Endodermal cell (in vitro differentiated cells): Measurements from ENCODE around the gene PROM1. TPM values are rescaled to one million over a fixed set of nuclear protein-coding genes. Genes with fewer than 3 reads are reported as not detected.

ENCODE experiments used
- DNase-seq: peaks from one replicate; pipeline ENCODE4 v3.0.0-alpha.2; 2017
- H3K27ac ChIP-seq: 2 replicates; pipeline ENCODE4 v1.5.1; 2013; ENCODE audit warnings: mild to moderate bottlenecking, low read depth, low read length, moderate library complexity
- H3K27me3 ChIP-seq: 2 replicates; pipeline ENCODE4 v1.6.1; 2013; ENCODE audit warnings: mild to moderate bottlenecking, low read length, moderate library complexity; ENCODE audit not compliant: insufficient read depth, control insufficient read depth, poor library complexity, severe bottlenecking
- H3K36me3 ChIP-seq: 2 replicates; pipeline ENCODE4 v1.7.0; 2013; ENCODE audit warnings: mild to moderate bottlenecking, low read length, moderate library complexity; ENCODE audit not compliant: control insufficient read depth, insufficient read depth
- H3K4me1 ChIP-seq: one replicate; pipeline ENCODE4 v1.7.0; 2013; ENCODE audit warnings: low read length; ENCODE audit not compliant: control insufficient read depth, insufficient read depth
- H3K4me3 ChIP-seq: 2 replicates; pipeline ENCODE4 v1.5.1; 2013; ENCODE audit warnings: mild to moderate bottlenecking, low read length, moderate library complexity
- H3K9ac ChIP-seq: 2 replicates; pipeline ENCODE4 v1.6.1; 2013; ENCODE audit warnings: mild to moderate bottlenecking, low read length, moderate library complexity; ENCODE audit not compliant: poor library complexity, severe bottlenecking; ENCODE audit errors: extremely low read depth
- H3K9me3 ChIP-seq: 2 replicates; pipeline ENCODE4 v1.6.1; 2013; ENCODE audit warnings: mild to moderate bottlenecking, low read length, moderate library complexity; ENCODE audit not compliant: control insufficient read depth
- H3K27ac Mint-ChIP-seq: 2 replicates; pipeline ENCODE4 v1.8.0; 2020; ENCODE audit warnings: mixed read lengths
- H3K27me3 Mint-ChIP-seq: 2 replicates; pipeline ENCODE4 v1.8.0; 2021; ENCODE audit warnings: mild to moderate bottlenecking, mixed read lengths; ENCODE audit not compliant: insufficient read depth
- H3K36me3 Mint-ChIP-seq: 2 replicates; pipeline ENCODE4 v1.8.0; 2020; ENCODE audit warnings: low read depth, mixed read lengths
- H3K4me1 Mint-ChIP-seq: 2 replicates; pipeline ENCODE4 v1.8.0; 2020; ENCODE audit warnings: mixed read lengths
- H3K4me3 Mint-ChIP-seq: 2 replicates; pipeline ENCODE4 v1.8.0; 2020; ENCODE audit warnings: mild to moderate bottlenecking, moderate library complexity, mixed read lengths
- H3K9me3 Mint-ChIP-seq: 2 replicates; pipeline ENCODE4 v1.8.0; 2020; ENCODE audit warnings: mild to moderate bottlenecking, mixed read lengths
- WGBS, 2 experiments: methylation state at CpG; one replicate each; pipeline versions ENCODE4 v1.1.5 to v1.1.7; 2013; ENCODE audit warnings: missing lambda C conversion rate in 2 of 2, mixed read lengths in 1 of 2; ENCODE audit not compliant: insufficient coverage in 1 of 2, insufficient read length in 1 of 2; 5-methylcytosine and 5-hydroxymethylcytosine counted together
- total RNA-seq, 2 donors: library from RNA; stranded (reverse); fragmentation: NEBNext Ultra II Directional in 1 of 2; extraction: Animal tissue kit (Norgen Biotek cat#: 25700) in 1 of 2; gene quantifications; 2 replicates in 1 of 2; 3 replicates in 1 of 2; pipeline ENCODE4 v1.2.1, GENCODE V29; 2021
- TF ChIP-seq, protein P1 (sequence below): fragments of 200-600 bp; sonication (generic); conservative IDR thresholded peaks from 2 replicates; pipeline ENCODE4 v1.5.0; 2021; ENCODE audit warnings: antibody characterized with exemption, mild to moderate bottlenecking

Gene PROM1
- total RNA-seq, 2 donors from 2014 or later, result 38.6 to 51.6 TPM

DNA sequence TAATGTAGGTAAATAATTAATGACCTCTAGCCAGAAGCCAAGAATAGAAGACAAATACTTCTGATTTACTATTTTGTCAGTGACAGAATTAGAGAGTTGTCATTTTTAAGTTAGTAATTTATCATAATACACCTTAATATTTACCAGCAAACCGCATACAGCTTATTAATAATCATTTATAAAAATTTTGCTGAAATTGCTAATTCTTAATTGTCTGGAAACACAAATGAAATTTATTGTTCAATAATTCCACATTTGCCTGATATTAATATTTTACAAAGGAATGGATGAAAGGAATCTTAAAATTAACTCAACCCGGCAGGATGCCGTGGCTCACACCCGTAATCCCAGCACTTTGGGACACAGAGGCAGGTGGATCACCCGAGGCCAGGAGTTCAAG is 44.7 kb downstream of the PROM1 start:
- Histone ChIP-seq H3K36me3 (no peaks in the 10 kb centered on the region), H3K27ac (no peak overlapping the region), H3K4me3 (no peak overlapping the region), H3K9ac (no peak overlapping the region), H3K9me3 (no peaks in the 10 kb centered on the region), H3K4me1 (peaks cover 19% of the 10 kb centered on the region), H3K27me3 (no peaks in the 10 kb centered on the region)
- Mint-ChIP-seq H3K27me3 (no peaks in the 10 kb centered on the region), H3K36me3 (no peaks in the 10 kb centered on the region), H3K9me3 (no peaks in the 10 kb centered on the region), H3K4me3 (no peak overlapping the region), H3K27ac (no peak overlapping the region), H3K4me1 (peaks cover 66% of the 10 kb centered on the region)
- TF ChIP-seq, protein P1, sequence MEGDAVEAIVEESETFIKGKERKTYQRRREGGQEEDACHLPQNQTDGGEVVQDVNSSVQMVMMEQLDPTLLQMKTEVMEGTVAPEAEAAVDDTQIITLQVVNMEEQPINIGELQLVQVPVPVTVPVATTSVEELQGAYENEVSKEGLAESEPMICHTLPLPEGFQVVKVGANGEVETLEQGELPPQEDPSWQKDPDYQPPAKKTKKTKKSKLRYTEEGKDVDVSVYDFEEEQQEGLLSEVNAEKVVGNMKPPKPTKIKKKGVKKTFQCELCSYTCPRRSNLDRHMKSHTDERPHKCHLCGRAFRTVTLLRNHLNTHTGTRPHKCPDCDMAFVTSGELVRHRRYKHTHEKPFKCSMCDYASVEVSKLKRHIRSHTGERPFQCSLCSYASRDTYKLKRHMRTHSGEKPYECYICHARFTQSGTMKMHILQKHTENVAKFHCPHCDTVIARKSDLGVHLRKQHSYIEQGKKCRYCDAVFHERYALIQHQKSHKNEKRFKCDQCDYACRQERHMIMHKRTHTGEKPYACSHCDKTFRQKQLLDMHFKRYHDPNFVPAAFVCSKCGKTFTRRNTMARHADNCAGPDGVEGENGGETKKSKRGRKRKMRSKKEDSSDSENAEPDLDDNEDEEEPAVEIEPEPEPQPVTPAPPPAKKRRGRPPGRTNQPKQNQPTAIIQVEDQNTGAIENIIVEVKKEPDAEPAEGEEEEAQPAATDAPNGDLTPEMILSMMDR, result no peak
- 95 to 96% methylated on average over 4 of the region's 5 CpGs for WGBS, 2 experiments
- DNase-seq, result no peak

DNA sequence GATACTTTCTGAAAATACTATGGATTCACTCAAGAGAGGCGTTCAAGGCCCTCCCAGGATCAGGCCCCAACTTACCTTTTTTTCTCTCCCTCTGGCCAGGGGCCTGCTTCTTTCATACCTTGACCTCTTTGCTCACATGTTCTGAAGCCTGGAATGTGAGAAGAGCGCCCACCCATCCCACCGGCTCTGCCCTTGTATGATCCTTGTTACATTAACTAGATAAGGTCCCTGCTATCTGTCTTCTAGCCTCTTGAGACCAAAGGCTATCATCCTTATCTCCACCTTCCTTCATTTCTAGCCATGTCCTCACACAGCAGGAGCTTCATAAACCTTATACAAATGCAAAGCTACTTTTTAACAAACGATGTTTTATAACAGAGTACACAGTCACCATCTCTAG is 45.9 kb downstream of the PROM1 start:
- WGBS, 2 experiments, result 56 to 73% methylated on average over 4 of the region's 4 CpGs
- no peak overlapping the region for H3K4me3 Mint-ChIP-seq
- no peak for DNase-seq
- Histone ChIP-seq H3K36me3 (no peaks in the 10 kb centered on the region), H3K9ac (no peak overlapping the region), H3K4me1 (peaks cover 13% of the 10 kb centered on the region), H3K27me3 (no peaks in the 10 kb centered on the region), H3K27ac (no peak overlapping the region), H3K9me3 (no peaks in the 10 kb centered on the region), H3K4me3 (no peak overlapping the region)
- H3K36me3 Mint-ChIP-seq, result no peaks in the 10 kb centered on the region
- no peaks in the 10 kb centered on the region for H3K27me3 Mint-ChIP-seq
- TF ChIP-seq, protein P1, result no peak
- H3K27ac Mint-ChIP-seq, result peak overlapping the region; percentile 20
- H3K4me1 Mint-ChIP-seq, result peaks cover 57% of the 10 kb centered on the region
- no peaks in the 10 kb centered on the region for H3K9me3 Mint-ChIP-seq

DNA sequence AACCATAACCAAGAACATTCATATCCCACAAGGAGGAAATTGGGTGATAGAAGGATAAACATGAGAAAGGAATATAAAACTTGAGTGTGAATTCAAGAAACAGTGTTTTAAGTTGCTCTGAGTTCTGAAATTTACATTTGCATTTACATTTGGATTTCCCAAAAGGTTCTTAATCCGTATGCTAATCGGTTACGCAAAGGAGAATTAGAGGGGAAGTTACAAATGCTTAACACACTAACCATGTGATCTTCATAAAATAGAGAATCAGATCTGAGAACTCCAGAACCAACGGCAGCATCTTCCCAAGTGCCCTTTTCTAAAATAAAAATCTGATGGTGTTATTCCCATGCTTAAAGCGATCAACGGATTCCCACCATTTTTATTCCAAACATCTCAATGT is 48.0 kb downstream of the PROM1 start:
- H3K9me3 Mint-ChIP-seq, result no peaks in the 10 kb centered on the region

More for the DNA sequence above, 48.0 kb downstream of the PROM1 start:
- H3K36me3 Mint-ChIP-seq, result no peaks in the 10 kb centered on the region
- Histone ChIP-seq H3K9ac (no peak overlapping the region), H3K4me1 (peaks cover 20% of the 10 kb centered on the region), H3K4me3 (no peak overlapping the region), H3K27ac (no peak overlapping the region), H3K36me3 (no peaks in the 10 kb centered on the region), H3K9me3 (no peaks in the 10 kb centered on the region), H3K27me3 (peaks cover 12% of the 10 kb centered on the region)
- no peak overlapping the region for H3K4me3 Mint-ChIP-seq
- peaks cover 1% of the 10 kb centered on the region for H3K27me3 Mint-ChIP-seq
- 87 to 95% methylated on average over 6 of the region's 6 CpGs for WGBS, 2 experiments
- no peak for DNase-seq
- TF ChIP-seq, protein P1, result no peak
- peaks cover 54% of the 10 kb centered on the region for H3K4me1 Mint-ChIP-seq
- no peak overlapping the region for H3K27ac Mint-ChIP-seq
